ENCODE measurements around the gene CBLN1. TPM values are rescaled to one million over a fixed set of nuclear protein-coding genes. Genes with fewer than 3 reads are reported as not detected.

Gene CBLN1
- total and polyA plus RNA-seq, 2 of the 4 experiments (the other 2 are of a cell fraction) = not detected

GRCh38 chr16:49307176-49307575 lies 25.5 kb upstream of the CBLN1 start:
- in situ Hi-C loops (cut with MboI; ENCODE audit: low sequenced_read_pairs) (no loop called here), dilution Hi-C loops (cut with HindIII; ENCODE audit: low sequenced_read_pairs, unreplicated experiment) (no loop called here), intact Hi-C loops (cut with micrococcal nuclease) (no loop called here)
- Histone ChIP-seq H4K5ac (ENCODE audit: low read depth, low read length) (no peak overlapping the region), H3K18ac (ENCODE audit: low read depth, low read length) (no peak overlapping the region), H2BK20ac (ENCODE audit: low read depth, low read length) (no peak overlapping the region), H3K9me1 (ENCODE audit: insufficient read depth, low read length) (no peaks in the 10 kb centered on the region), H4K20me1 (ENCODE audit: insufficient read depth, low read length) (no peaks in the 10 kb centered on the region), H3K56ac (ENCODE audit: extremely low read depth, insufficient read depth, low read length) (no peak overlapping the region), H3K23ac (ENCODE audit: low read depth, low read length) (no peak overlapping the region), H3K4me3 (ENCODE audit: insufficient read depth, low read depth, low read length) (no peak overlapping the region), H3K79me1 (ENCODE audit: low read depth in 1 of 2, low read length in 2 of 2) (no peaks in the 10 kb centered on the region), H3K4me2 (ENCODE audit: low read depth, low read length) (no peak overlapping the region), H3K4ac (ENCODE audit: low read depth, low read length) (no peak overlapping the region), H3K36me3 (ENCODE audit: control insufficient read depth, insufficient read depth, low read length) (no peaks in the 10 kb centered on the region), H2AFZ (replicated peaks; ENCODE audit: low read length, poor library complexity) (no peak overlapping the region), H4K91ac (ENCODE audit: insufficient read depth, low read depth, low read length) (no peak overlapping the region), H2BK120ac (ENCODE audit: low read depth, low read length) (no peak overlapping the region), H2AK5ac (ENCODE audit: low read depth, low read length) (no peak overlapping the region), H2BK5ac (ENCODE audit: low read depth, low read length, poor library complexity, severe bottlenecking) (no peak overlapping the region), H3K27ac (ENCODE audit: insufficient read depth, low read length) (no peak overlapping the region), H2AK9ac (replicated peaks; ENCODE audit: low read depth, low read length, poor library complexity) (no peak overlapping the region), H3K9ac (ENCODE audit: low read depth, low read length) (no peak overlapping the region), H2BK15ac (ENCODE audit: low read depth, low read length) (no peak overlapping the region), H4K8ac (ENCODE audit: low read depth in 2 of 2, low read length in 2 of 2) (no peak overlapping the region), H3K27me3 (ENCODE audit: control insufficient read depth, insufficient read depth, low read length) (no peaks in the 10 kb centered on the region), H3K9me3 (ENCODE audit: control insufficient read depth, insufficient read depth, low read length) (no peaks in the 10 kb centered on the region), H3K4me1 (ENCODE audit: control insufficient read depth, insufficient read depth, low read length) (no peaks in the 10 kb centered on the region), H3K14ac (replicated peaks; ENCODE audit: low read depth, low read length) (no peak overlapping the region)
- no peak for DNase-seq
- no TSS peak for BruUV-seq (replicated peaks)
- CTCF ChIA-PET = no interaction called here
- WGBS, 2 experiments (ENCODE audit: extremely low coverage in 2 of 2, insufficient read length in 1 of 2) = no CpG with 5 or more reads among the region's 2 CpGs
- ATAC-seq (ENCODE audit: low read depth) = no peak
- POLR2A ChIA-PET (ENCODE audit: unreplicated experiment) = no interaction called here
- TF ChIP-seq CTCF (conservative IDR thresholded peaks at IDR 0.05; ENCODE audit: low read depth, low read length) (no peak), MXI1 (IDR thresholded peaks at IDR 0.05; ENCODE audit: borderline replicate concordance, low read depth, low read length) (no peak), MAFK (IDR thresholded peaks at IDR 0.05; ENCODE audit: low read depth, low read length) (no peak), USF2 (IDR thresholded peaks at IDR 0.05; ENCODE audit: low read depth, low read length) (no peak), BHLHE40 (IDR thresholded peaks at IDR 0.05; ENCODE audit: low read depth, low read length) (no peak)
